Pancreas (tissue), 10 donors: ENCODE measurements around the gene BCL2. TPM values are rescaled to one million over a fixed set of nuclear protein-coding genes. Genes with fewer than 3 reads are reported as not detected.

Source experiments
- ATAC-seq, 4 donors: fragments of 200-7000 bp; cut with Tn5 transposase; one replicate each; pipeline versions ENCODE4 v1.8.0 to v1.9.1; 2020; ENCODE audit warnings: mild to moderate bottlenecking in 4 of 4, moderate library complexity in 4 of 4
- DNase-seq, 6 donors: peaks; one replicate each; pipeline ENCODE4 v3.0.0-alpha.2; 2020
- FAIRE-seq: peaks from 2 replicates; lab custom pipeline; 2012; peaks lifted over from hg19 to GRCh38; lab: Jason Lieb, UNC
- H3K27ac ChIP-seq, 4 donors: fragments of 200-600 bp; sonication (generic); 1 replicate in 3 of 4; 2 replicates in 1 of 4; pipeline versions ENCODE4 v1.5.0 to v1.8.0; 2020
- H3K27me3 ChIP-seq, 4 donors: fragments of 200-600 bp; one replicate each; pipeline ENCODE4 v1.8.0; 2021
- H3K36me3 ChIP-seq, 3 donors: fragments of 200-600 bp; sonication (generic) in 1 of 3; one replicate each; pipeline versions ENCODE4 v1.5.0 to v1.8.0; 2020 to 2021
- H3K4me1 ChIP-seq, 3 donors: fragments of 200-600 bp; one replicate each; pipeline ENCODE4 v1.8.0; 2021
- H3K4me3 ChIP-seq, 4 donors: fragments of 200-600 bp; sonication (generic) in 2 of 4; one replicate each; pipeline versions ENCODE4 v1.5.0 to v1.8.0; 2020 to 2021
- H3K9me3 ChIP-seq, 4 donors: fragments of 200-600 bp; one replicate each; pipeline ENCODE4 v1.8.0; 2021
- WGBS, 2 donors: extraction: QIAGEN DNeasy Blood & Tissue Kit; methylation state at CpG; one replicate each; pipeline ENCODE4 v1.1.7; 2013; 5-methylcytosine and 5-hydroxymethylcytosine counted together
- intact Hi-C, 3 donors: fragments of 100-400 bp; cut with DNase I; formaldehyde crosslinking; loops; one replicate each; pipeline versions ENCODE4 v1.11.1 to v1.14.2; 2022
- polyA plus RNA-seq, 2 donors: library from polyadenylated mRNA; stranded (reverse); fragments of 200-250 nt; gene quantifications; one replicate each; pipeline ENCODE4 v1.2.3, GENCODE V29; 2013
- total RNA-seq, 6 donors: library from RNA; stranded (reverse); fragmentation: NEBNext Ultra II Directional in 4 of 6; extraction: Animal tissue kit (Norgen Biotek cat#: 25700) in 4 of 6; gene quantifications; one replicate each; pipeline versions ENCODE4 v1.2.1 to v1.2.4, GENCODE V29; 2021 to 2023
- TF ChIP-seq, protein P1 (sequence below), 4 donors: fragments of 200-600 bp; sonication (generic) in 3 of 4; IDR thresholded peaks; one replicate each; pipeline versions ENCODE4 v1.5.0 to v1.8.0; 2021; ENCODE audit warnings: antibody characterized with exemption in 4 of 4
- donor health status: healthy with polysubstance abuse.
- donor health status: DM: no; HTN: no; CAD: no; lungs with moderate emphysema.
- donor health status: DM: no; HTN: no; CAD: no.
- donor health status: control.
- donor health status: control.
- donor health status: Bipolar disorder and iron deficiency.
- donor health status: DM: yes; HTN: yes; CAD: no.
- donor health status: DM: no; HTN: no; CAD: no.
- donor health status: DM: no; HTN: no; CAD: no.
- donor health status: DM: yes; HTN: yes; CAD: no.

BCL2 gene
- total and polyA plus RNA-seq, 8 donors = 1.9 to 9.0 (median 4.2) TPM

GRCh38 chr18:63348508-63349136 is 29.1 kb upstream of the BCL2 start:
- Histone ChIP-seq H3K9me3 (no peaks in the 10 kb centered on the region), H3K27me3 (no peaks in the 10 kb centered on the region), H3K4me1 (no peaks in the 10 kb centered on the region), H3K36me3 (peaks cover 3 to 41% (median 28%) of the 10 kb centered on the region in 3 donors), H3K27ac (no peak overlapping the region), H3K4me3 (no peak overlapping the region)
- ATAC-seq = no peak
- TF ChIP-seq, protein P1, sequence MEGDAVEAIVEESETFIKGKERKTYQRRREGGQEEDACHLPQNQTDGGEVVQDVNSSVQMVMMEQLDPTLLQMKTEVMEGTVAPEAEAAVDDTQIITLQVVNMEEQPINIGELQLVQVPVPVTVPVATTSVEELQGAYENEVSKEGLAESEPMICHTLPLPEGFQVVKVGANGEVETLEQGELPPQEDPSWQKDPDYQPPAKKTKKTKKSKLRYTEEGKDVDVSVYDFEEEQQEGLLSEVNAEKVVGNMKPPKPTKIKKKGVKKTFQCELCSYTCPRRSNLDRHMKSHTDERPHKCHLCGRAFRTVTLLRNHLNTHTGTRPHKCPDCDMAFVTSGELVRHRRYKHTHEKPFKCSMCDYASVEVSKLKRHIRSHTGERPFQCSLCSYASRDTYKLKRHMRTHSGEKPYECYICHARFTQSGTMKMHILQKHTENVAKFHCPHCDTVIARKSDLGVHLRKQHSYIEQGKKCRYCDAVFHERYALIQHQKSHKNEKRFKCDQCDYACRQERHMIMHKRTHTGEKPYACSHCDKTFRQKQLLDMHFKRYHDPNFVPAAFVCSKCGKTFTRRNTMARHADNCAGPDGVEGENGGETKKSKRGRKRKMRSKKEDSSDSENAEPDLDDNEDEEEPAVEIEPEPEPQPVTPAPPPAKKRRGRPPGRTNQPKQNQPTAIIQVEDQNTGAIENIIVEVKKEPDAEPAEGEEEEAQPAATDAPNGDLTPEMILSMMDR (IDR thresholded peaks at IDR 0.05) = no peak
- no peak for DNase-seq
- 94 to 95% methylated on average over 7 of the region's 7 CpGs for WGBS, 2 donors
- intact Hi-C loops = no loop called here
- no peak for FAIRE-seq

GRCh38 chr18:63346480-63347183 is 27.1 kb upstream of the BCL2 start:
- no peak for DNase-seq
- WGBS, 2 donors = 89 to 93% methylated on average over 7 of the region's 7 CpGs
- no peak overlapping the region for H3K4me3 ChIP-seq
- H3K27me3 ChIP-seq = no peaks in the 10 kb centered on the region
- no peaks in the 10 kb centered on the region for H3K9me3 ChIP-seq
- no peak for ATAC-seq
- intact Hi-C loops = no loop called here
- no peak overlapping the region for H3K27ac ChIP-seq
- H3K4me1 ChIP-seq = no peaks in the 10 kb centered on the region
- peaks cover 3 to 45% (median 16%) of the 10 kb centered on the region in 3 donors for H3K36me3 ChIP-seq
- FAIRE-seq = no peak
- TF ChIP-seq, protein P1 (IDR thresholded peaks at IDR 0.05) = no peak

- 62 to 72% methylated on average over 7 of the region's 7 CpGs for WGBS, 2 donors
- Histone ChIP-seq H3K4me3 (no peak overlapping the region), H3K9me3 (no peaks in the 10 kb centered on the region), H3K36me3 (peaks cover 3 to 40% (median 12%) of the 10 kb centered on the region in 3 donors), H3K4me1 (no peaks in the 10 kb centered on the region), H3K27ac (no peak overlapping the region), H3K27me3 (no peaks in the 10 kb centered on the region)
- intact Hi-C loops = no loop called here
- FAIRE-seq = no peak
- ATAC-seq = no peak
- TF ChIP-seq, protein P1 (IDR thresholded peaks at IDR 0.05) = no peak
- DNase-seq = no peak
Observed at GRCh38 chr18:63346031-63346430, 26.5 kb upstream of the BCL2 start.

GRCh38 chr18:63344918-63345317 is 25.3 kb upstream of the BCL2 start:
- Histone ChIP-seq H3K4me3 (no peak overlapping the region), H3K27ac (no peak overlapping the region), H3K9me3 (no peaks in the 10 kb centered on the region), H3K36me3 (peaks cover 3 to 29% (median 11%) of the 10 kb centered on the region in 3 donors), H3K27me3 (no peaks in the 10 kb centered on the region), H3K4me1 (no peaks in the 10 kb centered on the region)
- 67 to 72% methylated on average over 2 of the region's 2 CpGs for WGBS, 2 donors
- DNase-seq (no peak), ATAC-seq (no peak), FAIRE-seq (no peak)
- intact Hi-C loops = no loop called here
- TF ChIP-seq, protein P1 (IDR thresholded peaks at IDR 0.05) = no peak

DNA sequence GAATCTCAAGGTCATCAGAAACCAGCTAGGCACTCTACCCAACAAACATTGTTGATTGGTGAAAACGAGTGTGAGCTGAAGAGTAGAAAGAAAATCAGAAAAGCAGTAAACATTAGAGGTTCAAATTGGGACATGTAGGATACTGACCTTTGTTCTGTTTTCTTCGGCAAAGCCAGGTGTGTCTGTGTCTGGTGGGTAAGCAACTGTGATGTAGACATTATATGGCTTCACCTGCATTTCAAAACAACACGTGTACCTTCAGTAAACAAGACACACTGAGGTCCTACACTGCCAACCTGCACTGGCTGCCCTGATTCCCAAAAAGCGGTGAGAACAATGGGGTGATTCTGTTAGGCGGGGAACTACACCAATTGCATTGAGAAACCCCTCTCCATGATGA is 24.7 kb upstream of the BCL2 start:
- FAIRE-seq (no peak), ATAC-seq (no peak), DNase-seq (no peak)
- no peaks in the 10 kb centered on the region for H3K9me3 ChIP-seq
- peaks cover 3 to 22% (median 7%) of the 10 kb centered on the region in 3 donors for H3K36me3 ChIP-seq
- no peak overlapping the region for H3K27ac ChIP-seq
- TF ChIP-seq, protein P1 (IDR thresholded peaks at IDR 0.05) = no peak
- H3K4me1 ChIP-seq = no peaks in the 10 kb centered on the region
- intact Hi-C loops = no loop called here
- H3K27me3 ChIP-seq = no peaks in the 10 kb centered on the region
- H3K4me3 ChIP-seq = no peak overlapping the region
- WGBS, 2 donors = 52 to 56% methylated on average over 5 of the region's 5 CpGs
